H1 (cell line): Measurements from ENCODE around the gene FBXO47. TPM values are rescaled to one million over a fixed set of nuclear protein-coding genes. Genes with fewer than 3 reads are reported as not detected.
"Not testable (repeated sequence)": the region's sequence is repeated elsewhere in the genome, so short reads cannot be mapped to it uniquely, and the experiment has no call there.

Experiments used
- CTCF ChIA-PET: fragments of 300-600 bp; sonication (Branson Sonifier 250); formaldehyde crosslinking; loops from one replicate; lab custom pipeline; 2021; ENCODE audit not compliant: partially characterized antibody; lab: Charles Lee
- POLR2A ChIA-PET: fragments of 300-600 bp; sonication (Branson Sonifier 250); formaldehyde crosslinking; loops from one replicate; lab custom pipeline; 2021; ENCODE audit warnings: inconsistent platforms; ENCODE audit not compliant: partially characterized antibody; lab: Charles Lee
- DNase-seq, 2 experiments: peaks; one replicate each; pipeline versions ENCODE4 v3.0.0 to v3.0.0-alpha.2; 2010 to 2022; ENCODE audit warnings: low spot score in 2 of 2, low read depth in 1 of 2, mixed read lengths in 1 of 2
- FAIRE-seq: peaks from 2 replicates; lab custom pipeline; 2011; peaks lifted over from hg19 to GRCh38; lab: Jason Lieb, UNC
- H2AFZ ChIP-seq: 2 replicates; pipeline ENCODE4 v1.8.1; 2012; ENCODE audit warnings: low read length, inconsistent platforms
- H2AK5ac ChIP-seq: 2 replicates; pipeline ENCODE4 v1.6.1; 2013; ENCODE audit warnings: low read depth, low read length
- H2BK120ac ChIP-seq: replicated peaks from 2 replicates; pipeline ENCODE3; 2013; ENCODE audit warnings: low read depth, low read length, inconsistent platforms
- H2BK12ac ChIP-seq: 2 replicates; pipeline ENCODE4 v1.6.1; 2013; ENCODE audit warnings: low read depth, low read length
- H2BK15ac ChIP-seq: 2 replicates; pipeline ENCODE4 v1.6.1; 2013; ENCODE audit warnings: low read length
- H2BK20ac ChIP-seq: 2 replicates; pipeline ENCODE4 v1.6.1; 2013; ENCODE audit warnings: low read length
- H2BK5ac ChIP-seq: 2 replicates; pipeline ENCODE4 v1.6.1; 2013; ENCODE audit warnings: low read depth, low read length
- H3K14ac ChIP-seq: 2 replicates; pipeline ENCODE4 v1.6.1; 2013; ENCODE audit warnings: inconsistent platforms; ENCODE audit not compliant: insufficient read length
- H3K18ac ChIP-seq: 2 replicates; pipeline ENCODE4 v1.6.1; 2013; ENCODE audit warnings: low read length; ENCODE audit errors: extremely low read depth
- H3K23ac ChIP-seq: 2 replicates; pipeline ENCODE4 v1.6.1; 2013; ENCODE audit warnings: inconsistent platforms; ENCODE audit not compliant: insufficient read length
- H3K23me2 ChIP-seq: 2 replicates; pipeline ENCODE4 v1.6.1; 2013; ENCODE audit warnings: low read depth, low read length
- H3K27ac ChIP-seq: 2 replicates; pipeline ENCODE4 v1.6.1; 2011; ENCODE audit warnings: low read depth, low read length, inconsistent platforms
- H3K27me3 ChIP-seq, 4 experiments: replicated peaks in 1 of 4; 1 replicate in 1 of 4; 2 replicates in 3 of 4; pipeline versions ENCODE4 v1.6.1 to v1.8.1; 2011 to 2013; ENCODE audit warnings: low read length in 3 of 4, mild to moderate bottlenecking in 3 of 4, inconsistent platforms in 2 of 4, mixed read lengths in 2 of 4, moderate library complexity in 1 of 4; ENCODE audit not compliant: control insufficient read depth in 3 of 4, insufficient read depth in 3 of 4; ENCODE audit errors: extremely low read depth in 1 of 4
- H3K36me3 ChIP-seq, 4 experiments: 2 replicates each; pipeline versions ENCODE4 v1.6.1 to v1.8.1; 2011 to 2013; ENCODE audit warnings: mild to moderate bottlenecking in 4 of 4, low read length in 3 of 4, moderate library complexity in 2 of 4, control low read depth in 1 of 4, inconsistent platforms in 1 of 4; ENCODE audit not compliant: insufficient read depth in 4 of 4, control insufficient read depth in 2 of 4
- H3K4ac ChIP-seq: replicated peaks from 2 replicates; pipeline ENCODE3; 2013; ENCODE audit warnings: low read length, low read depth, mixed read lengths, inconsistent platforms; ENCODE audit not compliant: insufficient read length
- H3K4me1 ChIP-seq, 4 experiments: replicated peaks in 1 of 4; 1 replicate in 1 of 4; 2 replicates in 3 of 4; pipeline versions ENCODE4 v1.6.1 to v1.8.1; 2011 to 2013; ENCODE audit warnings: low read length in 3 of 4, inconsistent platforms in 2 of 4, mixed read lengths in 1 of 4; ENCODE audit not compliant: insufficient read depth in 4 of 4, control insufficient read depth in 3 of 4
- H3K4me2 ChIP-seq, 2 experiments: 2 replicates each; pipeline versions ENCODE4 v1.6.1 to v1.8.1; 2011 to 2013; ENCODE audit warnings: low read depth in 2 of 2, low read length in 2 of 2, control low read depth in 1 of 2, inconsistent platforms in 1 of 2, mild to moderate bottlenecking in 1 of 2; ENCODE audit not compliant: insufficient read depth in 1 of 2
- H3K4me3 ChIP-seq, 4 experiments: fragments of 200-600, 300-600 bp in 1 of 4; sonication (generic), shearing (Covaris generic), sonication (Bioruptor Twin) in 1 of 4; 2 replicates each; pipeline versions ENCODE4 v1.5.1 to v1.8.1; 2011 to 2016; ENCODE audit warnings: low read length in 4 of 4, low read depth in 3 of 4, control low read depth in 2 of 4, inconsistent platforms in 2 of 4, mild to moderate bottlenecking in 2 of 4, mixed read lengths in 1 of 4, moderate library complexity in 1 of 4; ENCODE audit not compliant: insufficient read depth in 2 of 4; ENCODE audit errors: extremely low read depth in 1 of 4
- H3K56ac ChIP-seq: replicated peaks from 2 replicates; pipeline ENCODE3; 2013; ENCODE audit warnings: low read depth, mild to moderate bottlenecking, mixed read lengths, low read length, inconsistent platforms; ENCODE audit not compliant: insufficient read length
- H3K79me1 ChIP-seq: 2 replicates; pipeline ENCODE4 v1.6.1; 2013; ENCODE audit warnings: low read depth, low read length, control low read depth
- H3K79me2 ChIP-seq, 2 experiments: 2 replicates each; pipeline versions ENCODE4 v1.6.1 to v1.8.1; 2012 to 2013; ENCODE audit warnings: low read length in 2 of 2, mild to moderate bottlenecking in 2 of 2, inconsistent platforms in 1 of 2; ENCODE audit not compliant: insufficient read depth in 2 of 2, control insufficient read depth in 1 of 2
- H3K9ac ChIP-seq, 4 experiments: replicated peaks in 1 of 4; 1 replicate in 1 of 4; 2 replicates in 3 of 4; pipeline versions ENCODE4 v1.6.1 to v1.8.1; 2011 to 2013; ENCODE audit warnings: low read depth in 3 of 4, low read length in 3 of 4, control low read depth in 2 of 4, mild to moderate bottlenecking in 2 of 4, moderate library complexity in 2 of 4, inconsistent platforms in 1 of 4; ENCODE audit errors: extremely low read depth in 1 of 4
- H3K9me3 ChIP-seq, 2 experiments: 2 replicates each; pipeline versions ENCODE4 v1.6.1 to v1.8.1; 2012 to 2013; ENCODE audit warnings: mild to moderate bottlenecking in 2 of 2, moderate library complexity in 2 of 2, control low read depth in 1 of 2, inconsistent platforms in 1 of 2, low read depth in 1 of 2, low read length in 1 of 2, mixed read lengths in 1 of 2; ENCODE audit not compliant: insufficient read depth in 2 of 2
- H4K20me1 ChIP-seq, 2 experiments: replicated peaks in 1 of 2; 2 replicates each; pipeline versions ENCODE3 to v1.8.1; 2011 to 2013; ENCODE audit warnings: inconsistent platforms in 2 of 2, low read length in 2 of 2, mild to moderate bottlenecking in 1 of 2; ENCODE audit not compliant: insufficient read depth in 2 of 2, control insufficient read depth in 1 of 2
- H4K5ac ChIP-seq: 2 replicates; pipeline ENCODE4 v1.6.1; 2013; ENCODE audit warnings: low read length, low read depth, mixed read lengths, inconsistent platforms; ENCODE audit not compliant: insufficient read length
- H4K8ac ChIP-seq: 2 replicates; pipeline ENCODE4 v1.8.0; 2013; ENCODE audit warnings: mild to moderate bottlenecking, moderate library complexity, low read length, inconsistent platforms; ENCODE audit not compliant: insufficient read depth; ENCODE audit errors: extremely low read depth
- H4K91ac ChIP-seq: replicated peaks from 2 replicates; pipeline ENCODE3; 2013; ENCODE audit warnings: low read length, mixed read lengths, inconsistent platforms; ENCODE audit not compliant: insufficient read length
- CTBP2 ChIP-seq: IDR thresholded peaks from 2 replicates; pipeline ENCODE4 v1.7.0; 2011; ENCODE audit warnings: borderline replicate concordance, mild to moderate bottlenecking, moderate library complexity, mixed read lengths, low read length; ENCODE audit not compliant: insufficient read depth, insufficient read length
- WGBS, 2 experiments: shearing (Covaris generic) in 1 of 2; methylation state at CpG; one replicate each; pipeline versions ENCODE4 v1.1.6 to v1.1.7; 2013 to 2015; ENCODE audit warnings: low lambda C conversion rate in 2 of 2, mixed read lengths in 2 of 2, inconsistent platforms in 1 of 2, low coverage in 1 of 2, missing lambda C conversion rate in 1 of 2; ENCODE audit not compliant: insufficient replicate concordance in 2 of 2, insufficient coverage in 1 of 2, insufficient read length in 1 of 2; ENCODE audit errors: extremely low coverage in 1 of 2, missing lambda C conversion rate in 1 of 2; 5-methylcytosine and 5-hydroxymethylcytosine counted together
- polyA plus RNA-seq, 7 experiments: library from polyadenylated mRNA; depleted of rRNA in 3 of 7; stranded (reverse) in 5 of 7; unstranded in 2 of 7; fragments of >200 nt in 5 of 7; fragments of 200-250 nt in 2 of 7; gene quantifications; 1 replicate in 5 of 7; 2 replicates in 1 of 7; 4 replicates in 1 of 7; pipeline versions ENCODE4 v1.2.1 to v1.2.3, GENCODE V29; 2011 to 2013; ENCODE audit warnings: missing spikeins in 2 of 7, mixed read lengths in 2 of 7
- total RNA-seq: library from RNA; stranded (reverse); fragmentation: NEBNext Ultra II Directional; extraction: Animal tissue kit (Norgen Biotek cat#: 25700); gene quantifications from 2 replicates; pipeline ENCODE4 v1.2.1, GENCODE V29; 2021

FBXO47 gene
- total and polyA plus RNA-seq, 2 of the 8 experiments (the other 6 are each of a cell fraction or from before 2014, with no cell fraction given), result not detected

GRCh38 chr17:38912221-38912813 is 54.9 kb downstream of the FBXO47 start (continued):
- no peak for TF ChIP-seq CTBP2

- ChIA-PET POLR2A (interaction anchor here (0.6 to 6.1 kb wide), 5 partner anchors 9 to 152 kb away, joined by 3 to 50 read pairs (median 4); partner anchors contain the start of gene LASP1NB), CTCF (interaction anchor here (0.6 to 2.8 kb wide), 3 partner anchors 10 to 22 kb away, joined by 3 to 7 read pairs (median 3); no protein-coding TSS in a partner anchor)
- not testable (repeated sequence) for H3K23ac ChIP-seq, H3K4ac ChIP-seq, H4K91ac ChIP-seq, H2BK5ac ChIP-seq, H3K27me3 ChIP-seq, H2AFZ ChIP-seq, FAIRE-seq, H3K4me3 ChIP-seq, H2BK12ac ChIP-seq, H2BK20ac ChIP-seq, H3K27ac ChIP-seq, H3K79me1 ChIP-seq, H2BK120ac ChIP-seq, H3K23me2 ChIP-seq, H3K14ac ChIP-seq, H3K18ac ChIP-seq, DNase-seq, H4K5ac ChIP-seq, H3K4me1 ChIP-seq, H3K4me2 ChIP-seq, H3K79me2 ChIP-seq, H3K56ac ChIP-seq, H3K9me3 ChIP-seq, H4K8ac ChIP-seq, H2BK15ac ChIP-seq, H2AK5ac ChIP-seq, H3K9ac ChIP-seq
- WGBS, 2 experiments, result 92% methylated on average over 8 of the region's 8 CpGs; no CpG with 5 or more reads in 1 of the 2 experiments
- H3K36me3 ChIP-seq, result peaks cover 0 to 20% (median 16%) of the 10 kb centered on the region in 4 experiments; a peak in 6 of 8 replicates
- peaks cover 5 to 11% of the 10 kb centered on the region in 2 experiments for H4K20me1 ChIP-seq
Measured at GRCh38 chr17:38911731-38912081, 55.5 kb downstream of the FBXO47 start.
